Endothelial cell of umbilical vein (primary cell): ENCODE data around the gene PDLIM4. TPM values are rescaled to one million over a fixed set of nuclear protein-coding genes. Genes with fewer than 3 reads are reported as not detected.

Source experiments
- BruUV-seq: library from RNA; stranded (reverse); fragments of 400-500 nt; replicated peaks from 2 replicates; lab custom pipeline; 2021; lab: Mats Ljungman, UMichigan
- CTCF ChIA-PET: fragments of 300-600, 350-600 bp; sonication (Branson Sonifier 250); formaldehyde crosslinking; loops from one replicate; lab custom pipeline; 2021; ENCODE audit warnings: antibody characterized with exemption, inconsistent platforms; lab: Charles Lee
- POLR2A ChIA-PET: fragments of 300-600, 350-600 bp; sonication (Branson Sonifier 250); formaldehyde crosslinking; loops from one replicate; lab custom pipeline; 2021; ENCODE audit warnings: antibody characterized with exemption, inconsistent platforms; lab: Charles Lee
- DNase-seq: peaks from one replicate; pipeline ENCODE4 v3.0.0-alpha.2; 2011; ENCODE audit warnings: low read depth, low spot score
- FAIRE-seq: peaks from 2 replicates; lab custom pipeline; 2011; peaks lifted over from hg19 to GRCh38; lab: Jason Lieb, UNC
- H2AFZ ChIP-seq: 2 replicates; pipeline ENCODE4 v1.6.0; 2012; ENCODE audit warnings: low read depth, low read length, control low read depth, inconsistent platforms
- H3K27ac ChIP-seq: 2 replicates; pipeline ENCODE4 v1.5.1; 2011; ENCODE audit warnings: low read depth, mild to moderate bottlenecking, control low read depth, low read length, moderate library complexity; ENCODE audit not compliant: insufficient read depth
- H3K27me3 ChIP-seq, 2 experiments: 2 replicates each; pipeline versions ENCODE4 v1.6.0 to v1.6.1; 2011; ENCODE audit warnings: low read length in 2 of 2, mixed read lengths in 1 of 2; ENCODE audit not compliant: control insufficient read depth in 2 of 2, insufficient read depth in 2 of 2
- H3K36me3 ChIP-seq, 2 experiments: 2 replicates in 1 of 2; 3 replicates in 1 of 2; pipeline ENCODE4 v1.5.1; 2011; ENCODE audit warnings: low read length in 2 of 2, mild to moderate bottlenecking in 1 of 2, moderate library complexity in 1 of 2; ENCODE audit not compliant: control insufficient read depth in 2 of 2, insufficient read depth in 2 of 2; ENCODE audit errors: extremely low read depth in 1 of 2
- H3K4me1 ChIP-seq: 3 replicates; pipeline ENCODE4 v1.5.1; 2011; ENCODE audit warnings: mild to moderate bottlenecking, low read length; ENCODE audit not compliant: control insufficient read depth, insufficient read depth; ENCODE audit errors: extremely low read depth
- H3K4me2 ChIP-seq: 2 replicates; pipeline ENCODE4 v1.6.1; 2011; ENCODE audit warnings: low read length, control low read depth, mixed read lengths; ENCODE audit not compliant: insufficient read depth
- H3K4me3 ChIP-seq, 3 experiments: fragments of 200-600 bp in 1 of 3; sonication (generic), shearing (Covaris generic) in 1 of 3; replicated peaks in 1 of 3; 2 replicates each; pipeline ENCODE4 v1.5.1; 2011 to 2016; ENCODE audit warnings: control low read depth in 3 of 3, low read length in 3 of 3, mild to moderate bottlenecking in 2 of 3, inconsistent platforms in 1 of 3, low read depth in 1 of 3, moderate library complexity in 1 of 3; ENCODE audit not compliant: insufficient read depth in 1 of 3
- H3K79me2 ChIP-seq: 2 replicates; pipeline ENCODE4 v1.6.0; 2012; ENCODE audit warnings: low read length, inconsistent platforms; ENCODE audit not compliant: control insufficient read depth, insufficient read depth
- H3K9ac ChIP-seq: replicated peaks from 2 replicates; pipeline ENCODE3; 2011; ENCODE audit warnings: low read length, control low read depth; ENCODE audit not compliant: insufficient read depth; ENCODE audit errors: extremely low read depth
- H3K9me1 ChIP-seq: replicated peaks from 3 replicates; pipeline ENCODE4 v1.6.0; 2011; ENCODE audit warnings: mild to moderate bottlenecking, low read length; ENCODE audit not compliant: control insufficient read depth, insufficient read depth; ENCODE audit errors: extremely low read depth
- H3K9me3 ChIP-seq: replicated peaks from 2 replicates; pipeline ENCODE4 v1.5.1; 2012; ENCODE audit warnings: low read length, inconsistent platforms; ENCODE audit not compliant: control insufficient read depth, insufficient read depth
- H4K20me1 ChIP-seq: replicated peaks from 2 replicates; pipeline ENCODE3; 2011; ENCODE audit warnings: mild to moderate bottlenecking, low read length; ENCODE audit not compliant: control insufficient read depth, insufficient read depth; ENCODE audit errors: extremely low read depth
- EZH2 ChIP-seq: IDR thresholded peaks from 2 replicates; pipeline ENCODE4 v1.6.1; 2012; ENCODE audit warnings: borderline replicate concordance, low read depth, mild to moderate bottlenecking, moderate library complexity, low read length, inconsistent platforms; ENCODE audit not compliant: severe bottlenecking
- FOS ChIP-seq: IDR thresholded peaks from 2 replicates; pipeline ENCODE4 v1.6.1; 2011; ENCODE audit warnings: mild to moderate bottlenecking, low read length, moderate library complexity, borderline replicate concordance; ENCODE audit not compliant: insufficient read depth
- GATA2 ChIP-seq: IDR thresholded peaks from 2 replicates; pipeline ENCODE4 v1.7.0; 2011; ENCODE audit warnings: low read depth, mild to moderate bottlenecking, moderate library complexity, mixed read lengths, low read length; ENCODE audit not compliant: insufficient read length, insufficient read depth
- JUN ChIP-seq: IDR thresholded peaks from 2 replicates; pipeline ENCODE4 v1.6.1; 2011; ENCODE audit warnings: borderline replicate concordance, low read depth; ENCODE audit not compliant: insufficient read length, insufficient read depth
- MYC ChIP-seq: IDR thresholded peaks from one replicate; pipeline ENCODE4 v1.6.1; 2011; ENCODE audit warnings: mild to moderate bottlenecking, low read depth, low read length
- POLR2A ChIP-seq: IDR thresholded peaks from 2 replicates; pipeline ENCODE4 v1.6.1; 2012; ENCODE audit warnings: low read depth, mild to moderate bottlenecking, control low read depth, low read length
- POLR2AphosphoS5 ChIP-seq: IDR thresholded peaks from 2 replicates; pipeline ENCODE4 v1.6.1; 2012; ENCODE audit warnings: low read depth, mild to moderate bottlenecking, control low read depth, low read length, moderate library complexity; ENCODE audit not compliant: insufficient read depth
- dilution Hi-C: fragments of 300-500 bp; cut with MboI; formaldehyde crosslinking; loops from one replicate; pipeline ENCODE4 v1.15.0; 2019; ENCODE audit warnings: low sequenced_read_pairs; ENCODE audit not compliant: extremely low pct_ligation_motif_present
- intact Hi-C: fragments of 100-400 bp; cut with micrococcal nuclease; formaldehyde crosslinking; loops from one replicate; pipeline ENCODE4 v1.10.0; 2022
- polyA plus RNA-seq, 4 experiments: library from polyadenylated mRNA; depleted of rRNA in 3 of 4; stranded (reverse) in 3 of 4; unstranded in 1 of 4; fragments of >200 nt; gene quantifications; 2 replicates each; pipeline versions ENCODE4 v1.2.1 to v1.2.3, GENCODE V29; 2011 to 2012; ENCODE audit warnings: missing spikeins in 1 of 4
- total RNA-seq: library from RNA; stranded (reverse); gene quantifications from 2 replicates; pipeline ENCODE4 v1.2.3, GENCODE V29; 2021
- TF ChIP-seq, protein P1 (sequence below): IDR thresholded peaks from 2 replicates; pipeline ENCODE4 v1.6.1; 2011; ENCODE audit not compliant: insufficient read depth, insufficient read length
- TF ChIP-seq, protein P2 (sequence below), 2 donors: IDR thresholded peaks; 1 replicate in 1 of 2; 2 replicates in 1 of 2; pipeline ENCODE4 v1.5.1; 2011; ENCODE audit warnings: low read length in 2 of 2, mild to moderate bottlenecking in 2 of 2, moderate library complexity in 2 of 2, control low read depth in 1 of 2, inconsistent platforms in 1 of 2, low read depth in 1 of 2; ENCODE audit not compliant: insufficient read depth in 1 of 2; ENCODE audit errors: extremely low read depth in 1 of 2

The PDLIM4 gene
- total and polyA plus RNA-seq, 2 donors (not counting 3 experiments of a cell fraction or from before 2014, with no cell fraction given) = 65.7 to 112 TPM

DNA sequence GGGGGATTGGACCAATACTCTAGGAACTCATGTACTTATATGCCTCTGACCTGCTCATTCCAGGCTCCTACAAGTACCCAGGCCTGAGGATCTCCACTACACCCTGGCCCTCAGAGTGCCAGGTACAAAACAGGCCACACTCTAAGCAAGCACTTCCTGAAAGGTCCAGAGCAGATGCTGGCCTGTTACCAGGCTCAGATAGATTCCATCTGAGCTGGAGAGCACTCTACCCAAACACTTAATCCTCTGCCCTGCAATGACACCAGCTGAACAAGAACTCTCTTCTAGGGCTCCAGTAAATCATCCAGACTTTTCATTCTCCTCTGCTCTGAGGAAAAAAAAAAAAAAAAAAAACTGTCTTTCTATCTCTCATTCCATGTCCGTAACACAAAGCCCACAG is 32.8 kb upstream of the PDLIM4 start:
- Histone ChIP-seq H3K27ac (no peak overlapping the region), H3K27me3 (no peaks in the 10 kb centered on the region), H3K79me2 (no peaks in the 10 kb centered on the region), H3K4me2 (no peak overlapping the region), H4K20me1 (no peaks in the 10 kb centered on the region), H3K4me3 (no peak overlapping the region), H2AFZ (no peak overlapping the region), H3K9me1 (no peaks in the 10 kb centered on the region), H3K9ac (no peak overlapping the region), H3K9me3 (no peaks in the 10 kb centered on the region), H3K4me1 (no peaks in the 10 kb centered on the region), H3K36me3 (no peaks in the 10 kb centered on the region)
- FAIRE-seq = no peak
- intact Hi-C loops (no loop called here), dilution Hi-C loops (no loop called here)
- POLR2A ChIA-PET = no interaction called here
- DNase-seq = no peak
- no TSS peak for BruUV-seq
- no peak for TF ChIP-seq MYC
- no peak for TF ChIP-seq JUN
- no peak for TF ChIP-seq GATA2
- TF ChIP-seq POLR2AphosphoS5 = no peak
- TF ChIP-seq FOS = no peak
- TF ChIP-seq POLR2A = no peak
- TF ChIP-seq, protein P1, sequence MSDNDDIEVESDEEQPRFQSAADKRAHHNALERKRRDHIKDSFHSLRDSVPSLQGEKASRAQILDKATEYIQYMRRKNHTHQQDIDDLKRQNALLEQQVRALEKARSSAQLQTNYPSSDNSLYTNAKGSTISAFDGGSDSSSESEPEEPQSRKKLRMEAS = no peak
- no peak for TF ChIP-seq EZH2
- TF ChIP-seq, protein P2, sequence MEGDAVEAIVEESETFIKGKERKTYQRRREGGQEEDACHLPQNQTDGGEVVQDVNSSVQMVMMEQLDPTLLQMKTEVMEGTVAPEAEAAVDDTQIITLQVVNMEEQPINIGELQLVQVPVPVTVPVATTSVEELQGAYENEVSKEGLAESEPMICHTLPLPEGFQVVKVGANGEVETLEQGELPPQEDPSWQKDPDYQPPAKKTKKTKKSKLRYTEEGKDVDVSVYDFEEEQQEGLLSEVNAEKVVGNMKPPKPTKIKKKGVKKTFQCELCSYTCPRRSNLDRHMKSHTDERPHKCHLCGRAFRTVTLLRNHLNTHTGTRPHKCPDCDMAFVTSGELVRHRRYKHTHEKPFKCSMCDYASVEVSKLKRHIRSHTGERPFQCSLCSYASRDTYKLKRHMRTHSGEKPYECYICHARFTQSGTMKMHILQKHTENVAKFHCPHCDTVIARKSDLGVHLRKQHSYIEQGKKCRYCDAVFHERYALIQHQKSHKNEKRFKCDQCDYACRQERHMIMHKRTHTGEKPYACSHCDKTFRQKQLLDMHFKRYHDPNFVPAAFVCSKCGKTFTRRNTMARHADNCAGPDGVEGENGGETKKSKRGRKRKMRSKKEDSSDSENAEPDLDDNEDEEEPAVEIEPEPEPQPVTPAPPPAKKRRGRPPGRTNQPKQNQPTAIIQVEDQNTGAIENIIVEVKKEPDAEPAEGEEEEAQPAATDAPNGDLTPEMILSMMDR (IDR thresholded peaks at IDR 0.05; ENCODE audit: extremely low read depth in 1 of 2, insufficient read depth in 1 of 2, low read depth in 1 of 2, low read length in 2 of 2) = no peak
- CTCF ChIA-PET = interaction anchor here (3.5 kb wide), 1 partner anchor 13 kb away, joined by 19 read pairs; no protein-coding TSS in a partner anchor
